K562 (cell line): ENCODE results near the gene RBM15. TPM values are rescaled to one million over a fixed set of nuclear protein-coding genes. Genes with fewer than 3 reads are reported as not detected.

Experiments used
- BCOR ChIP-seq: fragments of 450-650 bp; IDR thresholded peaks from 2 replicates; pipeline ENCODE4 v1.6.1; 2016
- BRD4 ChIP-seq: fragments of 200-600 bp; sonication (generic); IDR thresholded peaks from 2 replicates; pipeline ENCODE4 v1.6.1; 2017; ENCODE audit warnings: inconsistent platforms
- CXXC5 ChIP-seq: fragments of 250-450 bp; sonication (Bioruptor Pico); IDR thresholded peaks from 2 replicates; pipeline ENCODE4 v1.8.0; 2022; ENCODE audit warnings: inconsistent platforms, mild to moderate bottlenecking, moderate library complexity
- HOXB6 ChIP-seq: fragments of 250-450 bp; sonication (Bioruptor Pico); IDR thresholded peaks from 2 replicates; pipeline ENCODE4 v1.5.1; 2022; ENCODE audit warnings: mild to moderate bottlenecking, borderline replicate concordance
- KDM5B ChIP-seq: fragments of 200-600 bp; sonication (generic); IDR thresholded peaks from 2 replicates; pipeline ENCODE4 v1.6.1; 2012; ENCODE audit warnings: low read depth, mild to moderate bottlenecking, moderate library complexity, low read length, control low read depth, inconsistent platforms; ENCODE audit not compliant: insufficient replicate concordance
- MCM5 ChIP-seq: fragments of 450-650 bp; IDR thresholded peaks from 2 replicates; pipeline ENCODE4 v1.6.1; 2016; ENCODE audit warnings: low read depth
- SRSF3 ChIP-seq: fragments of 200-400 bp; formaldehyde crosslinking; IDR thresholded peaks from 2 replicates; pipeline ENCODE4 v1.6.1; 2016; ENCODE audit warnings: mild to moderate bottlenecking, low read length, moderate library complexity; ENCODE audit not compliant: insufficient read depth
- TEAD2 ChIP-seq: fragments of 450-650 bp; IDR thresholded peaks from 2 replicates; pipeline ENCODE4 v1.6.1; 2016; ENCODE audit warnings: missing genetic modification characterization, control low read depth, missing compliant biosample characterization
- ZKSCAN1 ChIP-seq: fragments of 150-350 bp; IDR thresholded peaks from 2 replicates; pipeline ENCODE4 v1.6.1; 2016; ENCODE audit warnings: low read depth, low read length
- ZNF436 ChIP-seq: fragments of 250-450, 450-650 bp; sonication (Bioruptor Pico); formaldehyde crosslinking; IDR thresholded peaks from 2 replicates; pipeline ENCODE4 v1.7.0; 2020; ENCODE audit warnings: mild to moderate bottlenecking
- ZNF561 ChIP-seq: fragments of 450-650 bp; formaldehyde crosslinking; conservative IDR thresholded peaks from 2 replicates; pipeline ENCODE4 v1.4.0; 2020; ENCODE audit warnings: mild to moderate bottlenecking, moderate library complexity
- ZNF699 ChIP-seq: fragments of 250-450 bp; sonication (Bioruptor Pico); IDR thresholded peaks from 2 replicates; pipeline ENCODE4 v1.8.0; 2021; ENCODE audit warnings: mild to moderate bottlenecking, moderate library complexity; ENCODE audit not compliant: insufficient replicate concordance
- polyA plus RNA-seq, 8 experiments: library from polyadenylated mRNA; depleted of rRNA in 4 of 8; stranded (reverse) in 5 of 8; unstranded in 3 of 8; fragments of >200 nt; fragmentation: Nextera tagmentation in 2 of 8; fragmentation: Illumina TruSeq in 1 of 8; extraction: Ambion mirVana in 2 of 8; extraction: Trizol in 1 of 8; gene quantifications; 2 replicates each; pipeline versions ENCODE4 v1.2.1 to v1.2.3, GENCODE V29; 2011 to 2014; ENCODE audit warnings: inconsistent platforms in 1 of 8, missing spikeins in 1 of 8
- total RNA-seq, 7 experiments: library from RNA; depleted of rRNA in 6 of 7; stranded (reverse); fragments of >200 nt in 6 of 7; fragmentation: Illumina TruSeq in 2 of 7; extraction: Trizol in 2 of 7; gene quantifications; 2 replicates each; pipeline versions ENCODE4 v1.2.1 to v1.2.3, GENCODE V29; 2011 to 2021; ENCODE audit warnings: low replicate concordance in 1 of 7
- TF ChIP-seq, protein P1 (sequence below): sonication (generic); formaldehyde crosslinking; IDR thresholded peaks from 2 replicates; pipeline ENCODE4 v1.8.1; 2022; ENCODE audit warnings: missing genetic modification reagents
- TF ChIP-seq, protein P2 (sequence below): fragments of 250-450 bp; sonication (Bioruptor Pico); IDR thresholded peaks from 2 replicates; pipeline ENCODE4 v1.4.0; 2020; ENCODE audit warnings: mild to moderate bottlenecking, moderate library complexity, borderline replicate concordance
- TF ChIP-seq, protein P3 (sequence below), 2 experiments: fragments of 450-650 bp in 1 of 2; sonication (generic) in 1 of 2; formaldehyde crosslinking in 1 of 2; IDR thresholded peaks in 1 of 2; conservative IDR thresholded peaks in 1 of 2; 2 replicates each; pipeline versions ENCODE4 v1.6.1 to v1.8.1; 2016 to 2023; ENCODE audit warnings: mild to moderate bottlenecking in 2 of 2, moderate library complexity in 2 of 2, inconsistent platforms in 1 of 2, missing genetic modification reagents in 1 of 2
- TF ChIP-seq, protein P4 (sequence below): fragments of 250-450 bp; sonication (Bioruptor Pico); IDR thresholded peaks from 2 replicates; pipeline ENCODE4 v1.4.0; 2020

RBM15 gene
- total and polyA plus RNA-seq, 9 of the 15 experiments (the other 6 are each of a cell fraction or from before 2014, with no cell fraction given), result 2.4 to 63.4 (median 28.2) TPM

DNA sequence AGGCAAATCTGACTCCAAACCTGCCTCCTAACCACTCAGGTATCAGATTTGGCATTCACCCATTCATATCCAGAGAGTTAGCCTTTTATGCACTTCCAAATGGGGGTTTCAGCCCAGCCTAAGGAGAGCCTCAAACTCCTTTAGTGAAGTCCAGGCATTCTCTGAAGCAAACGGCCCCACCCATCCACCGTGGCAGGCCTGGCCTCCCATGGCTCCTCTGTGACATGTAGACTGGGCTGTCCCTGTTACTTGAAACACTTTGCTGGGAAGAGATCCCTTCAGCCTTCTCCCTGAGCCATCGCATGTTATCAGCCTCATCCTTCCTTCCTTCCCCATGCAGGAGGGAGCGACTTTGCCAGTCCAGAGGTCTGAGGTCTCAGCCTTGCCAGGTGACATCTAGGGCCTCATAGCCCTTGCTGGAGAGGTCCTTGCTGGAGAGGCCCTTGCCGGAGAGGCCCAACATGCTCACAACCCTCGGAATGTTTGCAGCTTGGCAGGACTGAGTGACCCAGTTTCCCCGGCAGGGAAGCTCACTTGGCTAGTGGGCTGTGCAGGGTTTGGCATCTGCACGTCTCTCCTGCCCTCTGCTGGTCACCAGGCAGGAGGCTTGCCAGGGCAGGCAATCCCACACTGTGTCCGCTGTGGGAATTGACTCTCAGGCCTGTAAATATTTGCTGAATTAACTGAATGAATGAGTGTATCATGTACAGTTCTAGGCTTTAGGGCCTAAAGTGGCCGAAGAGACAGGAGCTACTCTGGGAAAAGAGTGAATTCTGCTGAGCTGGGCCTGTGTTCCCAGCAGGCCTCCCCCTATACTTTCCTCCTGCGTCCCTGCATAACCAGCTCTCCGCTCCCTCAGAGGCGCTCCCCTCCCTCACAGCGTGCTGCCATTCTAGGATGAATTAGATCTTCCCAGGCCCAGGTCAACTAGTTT lies 26.7 kb upstream of the RBM15 start (continued):
- no peak for TF ChIP-seq KDM5B
- TF ChIP-seq CXXC5, result no peak
- no peak for TF ChIP-seq TEAD2
- no peak for TF ChIP-seq BRD4
- no peak for TF ChIP-seq MCM5
- no peak for TF ChIP-seq SRSF3
- TF ChIP-seq ZKSCAN1, result peak; percentile 66; the same call in 1 of the 2 replicates
- TF ChIP-seq ZNF436 (CRISPR knock-in tag), result no peak
- TF ChIP-seq, protein P1, sequence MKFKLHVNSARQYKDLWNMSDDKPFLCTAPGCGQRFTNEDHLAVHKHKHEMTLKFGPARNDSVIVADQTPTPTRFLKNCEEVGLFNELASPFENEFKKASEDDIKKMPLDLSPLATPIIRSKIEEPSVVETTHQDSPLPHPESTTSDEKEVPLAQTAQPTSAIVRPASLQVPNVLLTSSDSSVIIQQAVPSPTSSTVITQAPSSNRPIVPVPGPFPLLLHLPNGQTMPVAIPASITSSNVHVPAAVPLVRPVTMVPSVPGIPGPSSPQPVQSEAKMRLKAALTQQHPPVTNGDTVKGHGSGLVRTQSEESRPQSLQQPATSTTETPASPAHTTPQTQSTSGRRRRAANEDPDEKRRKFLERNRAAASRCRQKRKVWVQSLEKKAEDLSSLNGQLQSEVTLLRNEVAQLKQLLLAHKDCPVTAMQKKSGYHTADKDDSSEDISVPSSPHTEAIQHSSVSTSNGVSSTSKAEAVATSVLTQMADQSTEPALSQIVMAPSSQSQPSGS (CRISPR knock-in tag), result no peak
- no peak for TF ChIP-seq HOXB6 (CRISPR knock-in tag)
- TF ChIP-seq ZNF699 (CRISPR knock-in tag), result no peak
- TF ChIP-seq, protein P2, sequence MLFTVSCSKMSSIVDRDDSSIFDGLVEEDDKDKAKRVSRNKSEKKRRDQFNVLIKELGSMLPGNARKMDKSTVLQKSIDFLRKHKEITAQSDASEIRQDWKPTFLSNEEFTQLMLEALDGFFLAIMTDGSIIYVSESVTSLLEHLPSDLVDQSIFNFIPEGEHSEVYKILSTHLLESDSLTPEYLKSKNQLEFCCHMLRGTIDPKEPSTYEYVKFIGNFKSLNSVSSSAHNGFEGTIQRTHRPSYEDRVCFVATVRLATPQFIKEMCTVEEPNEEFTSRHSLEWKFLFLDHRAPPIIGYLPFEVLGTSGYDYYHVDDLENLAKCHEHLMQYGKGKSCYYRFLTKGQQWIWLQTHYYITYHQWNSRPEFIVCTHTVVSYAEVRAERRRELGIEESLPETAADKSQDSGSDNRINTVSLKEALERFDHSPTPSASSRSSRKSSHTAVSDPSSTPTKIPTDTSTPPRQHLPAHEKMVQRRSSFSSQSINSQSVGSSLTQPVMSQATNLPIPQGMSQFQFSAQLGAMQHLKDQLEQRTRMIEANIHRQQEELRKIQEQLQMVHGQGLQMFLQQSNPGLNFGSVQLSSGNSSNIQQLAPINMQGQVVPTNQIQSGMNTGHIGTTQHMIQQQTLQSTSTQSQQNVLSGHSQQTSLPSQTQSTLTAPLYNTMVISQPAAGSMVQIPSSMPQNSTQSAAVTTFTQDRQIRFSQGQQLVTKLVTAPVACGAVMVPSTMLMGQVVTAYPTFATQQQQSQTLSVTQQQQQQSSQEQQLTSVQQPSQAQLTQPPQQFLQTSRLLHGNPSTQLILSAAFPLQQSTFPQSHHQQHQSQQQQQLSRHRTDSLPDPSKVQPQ (CRISPR knock-in tag), result no peak
- TF ChIP-seq, protein P3, sequence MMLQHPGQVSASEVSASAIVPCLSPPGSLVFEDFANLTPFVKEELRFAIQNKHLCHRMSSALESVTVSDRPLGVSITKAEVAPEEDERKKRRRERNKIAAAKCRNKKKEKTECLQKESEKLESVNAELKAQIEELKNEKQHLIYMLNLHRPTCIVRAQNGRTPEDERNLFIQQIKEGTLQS (IDR thresholded peaks at IDR 0.05), result no peak
- TF ChIP-seq, protein P3 (CRISPR knock-in tag; conservative IDR thresholded peaks at IDR 0.05), result no peak
- TF ChIP-seq, protein P4, sequence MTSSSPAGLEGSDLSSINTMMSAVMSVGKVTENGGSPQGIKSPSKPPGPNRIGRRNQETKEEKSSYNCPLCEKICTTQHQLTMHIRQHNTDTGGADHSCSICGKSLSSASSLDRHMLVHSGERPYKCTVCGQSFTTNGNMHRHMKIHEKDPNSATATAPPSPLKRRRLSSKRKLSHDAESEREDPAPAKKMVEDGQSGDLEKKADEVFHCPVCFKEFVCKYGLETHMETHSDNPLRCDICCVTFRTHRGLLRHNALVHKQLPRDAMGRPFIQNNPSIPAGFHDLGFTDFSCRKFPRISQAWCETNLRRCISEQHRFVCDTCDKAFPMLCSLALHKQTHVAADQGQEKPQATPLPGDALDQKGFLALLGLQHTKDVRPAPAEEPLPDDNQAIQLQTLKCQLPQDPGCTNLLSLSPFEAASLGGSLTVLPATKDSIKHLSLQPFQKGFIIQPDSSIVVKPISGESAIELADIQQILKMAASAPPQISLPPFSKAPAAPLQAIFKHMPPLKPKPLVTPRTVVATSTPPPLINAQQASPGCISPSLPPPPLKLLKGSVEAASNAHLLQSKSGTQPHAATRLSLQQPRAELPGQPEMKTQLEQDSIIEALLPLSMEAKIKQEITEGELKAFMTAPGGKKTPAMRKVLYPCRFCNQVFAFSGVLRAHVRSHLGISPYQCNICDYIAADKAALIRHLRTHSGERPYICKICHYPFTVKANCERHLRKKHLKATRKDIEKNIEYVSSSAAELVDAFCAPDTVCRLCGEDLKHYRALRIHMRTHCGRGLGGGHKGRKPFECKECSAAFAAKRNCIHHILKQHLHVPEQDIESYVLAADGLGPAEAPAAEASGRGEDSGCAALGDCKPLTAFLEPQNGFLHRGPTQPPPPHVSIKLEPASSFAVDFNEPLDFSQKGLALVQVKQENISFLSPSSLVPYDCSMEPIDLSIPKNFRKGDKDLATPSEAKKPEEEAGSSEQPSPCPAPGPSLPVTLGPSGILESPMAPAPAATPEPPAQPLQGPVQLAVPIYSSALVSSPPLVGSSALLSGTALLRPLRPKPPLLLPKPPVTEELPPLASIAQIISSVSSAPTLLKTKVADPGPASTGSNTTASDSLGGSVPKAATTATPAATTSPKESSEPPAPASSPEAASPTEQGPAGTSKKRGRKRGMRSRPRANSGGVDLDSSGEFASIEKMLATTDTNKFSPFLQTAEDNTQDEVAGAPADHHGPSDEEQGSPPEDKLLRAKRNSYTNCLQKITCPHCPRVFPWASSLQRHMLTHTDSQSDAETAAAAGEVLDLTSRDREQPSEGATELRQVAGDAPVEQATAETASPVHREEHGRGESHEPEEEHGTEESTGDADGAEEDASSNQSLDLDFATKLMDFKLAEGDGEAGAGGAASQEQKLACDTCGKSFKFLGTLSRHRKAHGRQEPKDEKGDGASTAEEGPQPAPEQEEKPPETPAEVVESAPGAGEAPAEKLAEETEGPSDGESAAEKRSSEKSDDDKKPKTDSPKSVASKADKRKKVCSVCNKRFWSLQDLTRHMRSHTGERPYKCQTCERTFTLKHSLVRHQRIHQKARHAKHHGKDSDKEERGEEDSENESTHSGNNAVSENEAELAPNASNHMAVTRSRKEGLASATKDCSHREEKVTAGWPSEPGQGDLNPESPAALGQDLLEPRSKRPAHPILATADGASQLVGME (CRISPR knock-in tag), result no peak
- TF ChIP-seq BCOR, result no peak
- no peak for TF ChIP-seq ZNF561 (CRISPR knock-in tag)
